Measurements from ENCODE around the gene ARHGAP18.

DNA sequence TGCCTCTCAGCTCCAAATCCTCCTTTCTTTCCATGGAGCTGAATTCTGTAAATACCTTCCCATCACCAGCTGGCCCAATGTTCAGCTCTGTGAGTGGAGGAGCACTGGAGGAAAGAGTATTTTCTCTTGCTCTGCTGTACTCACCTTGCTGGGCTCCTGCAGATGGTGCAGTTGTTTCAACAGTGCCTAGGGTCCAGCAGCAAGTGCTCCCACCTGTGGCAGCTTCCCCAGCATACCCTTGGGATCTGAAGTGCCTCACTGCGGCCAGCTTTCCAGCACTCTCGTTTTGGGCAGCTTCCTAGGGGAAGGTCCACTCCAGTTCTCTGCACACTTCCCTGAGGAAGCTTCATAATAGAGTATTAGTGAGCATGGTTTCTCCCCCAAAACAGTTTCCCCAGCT, 170.9 kb downstream of the ARHGAP18 start:
- no peak for TF ChIP-seq CTCF (IDR thresholded peaks at IDR 0.05)
- no peak for TF ChIP-seq POLR2A (IDR thresholded peaks at IDR 0.05)
